GM23248 (cell line): ENCODE measurements around the gene NFATC2.

ENCODE experiments used
- EZH2 ChIP-seq: fragments of 200-600 bp; sonication (generic); IDR thresholded peaks from 2 replicates; pipeline ENCODE4 v1.6.1; 2018; ENCODE audit warnings: antibody characterized with exemption, mild to moderate bottlenecking; ENCODE audit not compliant: insufficient read depth, poor library complexity, severe bottlenecking
- EZH2phosphoT487 ChIP-seq: fragments of 200-600 bp; sonication (generic); IDR thresholded peaks from 2 replicates; pipeline ENCODE4 v1.6.1; 2018; ENCODE audit warnings: antibody characterized with exemption, moderate library complexity, mild to moderate bottlenecking, low read depth; ENCODE audit not compliant: insufficient read depth

DNA sequence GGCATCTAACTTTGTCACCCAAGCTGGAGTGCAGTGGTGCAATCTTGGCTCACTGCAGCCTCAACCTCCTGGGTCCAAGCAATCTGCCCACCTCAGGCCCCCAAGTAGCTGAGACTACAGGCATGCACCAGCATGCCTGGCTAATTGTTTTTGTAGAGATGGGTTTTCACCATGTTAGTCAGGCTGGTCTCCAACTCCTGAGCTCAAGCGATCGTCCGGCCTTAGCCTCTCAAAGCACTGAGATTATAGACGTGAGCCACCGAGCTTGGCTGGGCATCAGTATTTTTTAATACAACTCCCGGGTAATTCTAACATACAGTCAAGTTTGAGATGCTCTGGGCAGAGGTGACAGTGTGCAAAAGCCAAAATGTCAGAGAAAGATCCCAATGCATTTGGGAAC lies 73.5 kb downstream of the NFATC2 start:
- TF ChIP-seq EZH2phosphoT487 (no peak), EZH2 (no peak)
